ENCODE measurements around the gene TMPRSS4. TPM values are rescaled to one million over a fixed set of nuclear protein-coding genes. Genes with fewer than 3 reads are reported as not detected.

TMPRSS4 gene
- total and polyA plus RNA-seq, 2 of the 4 experiments (the other 2 are of a cell fraction) = not detected

DNA sequence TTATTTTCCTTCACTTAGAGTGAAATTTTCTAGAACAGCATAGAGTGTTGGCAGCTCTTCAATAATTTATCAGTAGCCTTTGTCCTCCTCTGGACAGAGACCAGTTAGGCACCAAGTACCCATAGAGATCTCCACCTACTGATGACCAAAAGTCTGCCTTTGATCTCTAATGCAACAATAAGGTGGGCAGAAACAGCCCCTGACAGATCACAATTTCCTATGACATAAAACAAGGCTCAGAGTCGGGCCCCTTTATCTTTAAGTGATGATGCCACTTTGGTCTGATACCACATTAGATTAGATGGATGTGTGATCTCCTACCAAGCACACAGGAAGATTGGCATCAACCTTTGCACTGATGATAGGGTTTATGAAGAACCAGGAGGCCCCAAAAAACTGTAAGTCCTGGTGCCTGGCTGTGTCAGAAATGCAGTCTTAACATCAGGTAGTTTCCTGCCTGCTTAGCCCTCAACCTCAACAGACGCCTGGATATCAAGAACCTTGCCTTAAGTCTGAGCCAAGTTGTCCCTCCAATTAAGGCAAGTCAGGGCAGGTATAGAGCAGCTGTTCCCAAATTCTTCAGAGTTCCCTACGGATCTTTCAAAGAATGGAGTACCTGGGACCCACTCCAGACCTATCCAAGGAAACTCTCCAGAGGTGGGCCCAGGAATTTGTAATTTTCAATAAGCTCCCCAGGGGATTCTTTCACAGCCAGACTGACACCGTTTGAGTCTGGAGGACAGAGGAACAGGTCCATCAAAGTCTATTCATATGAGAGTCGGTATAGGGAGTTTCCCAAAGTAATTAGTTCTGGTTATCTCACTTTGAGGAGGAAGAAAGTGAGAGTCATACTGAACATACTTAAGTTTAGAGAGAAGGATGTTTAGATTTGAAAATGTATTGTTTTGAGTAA, 30.6 kb upstream of the TMPRSS4 start:
- ATAC-seq (ENCODE audit: low read depth) (no peak), DNase-seq (no peak)
- no TSS peak for BruUV-seq (replicated peaks)
- intact Hi-C loops (cut with micrococcal nuclease) (no loop called here), in situ Hi-C loops (cut with MboI; ENCODE audit: low sequenced_read_pairs) (no loop called here), dilution Hi-C loops (cut with HindIII; ENCODE audit: low sequenced_read_pairs, unreplicated experiment) (no loop called here)
- H3K56ac ChIP-seq (ENCODE audit: extremely low read depth, insufficient read depth, low read length) = no peak overlapping the region
- no peak overlapping the region for H4K91ac ChIP-seq (ENCODE audit: insufficient read depth, low read depth, low read length)
- WGBS, 2 experiments (ENCODE audit: extremely low coverage in 2 of 2, insufficient read length in 1 of 2) = 17% methylated on average over 3 of the region's 5 CpGs; no CpG with 5 or more reads in 1 of the 2 experiments
- H4K20me1 ChIP-seq (ENCODE audit: insufficient read depth, low read length) = no peaks in the 10 kb centered on the region
- H4K5ac ChIP-seq (ENCODE audit: low read depth, low read length) = no peak overlapping the region
- H3K27me3 ChIP-seq (ENCODE audit: control insufficient read depth, insufficient read depth, low read length) = peaks cover 8% of the 10 kb centered on the region; the same call in 1 of the 2 replicates
- no peak overlapping the region for H3K4ac ChIP-seq (ENCODE audit: low read depth, low read length)
- no peak overlapping the region for H2BK15ac ChIP-seq (ENCODE audit: low read depth, low read length)
- no peak overlapping the region for H2AFZ ChIP-seq (replicated peaks; ENCODE audit: low read length, poor library complexity)
- CTCF ChIA-PET = interaction anchor here (0.6 kb wide), 1 partner anchor 67 kb away, joined by 3 read pairs; no protein-coding TSS in a partner anchor
- no peaks in the 10 kb centered on the region for H3K9me3 ChIP-seq (ENCODE audit: control insufficient read depth, insufficient read depth, low read length)
- H3K18ac ChIP-seq (ENCODE audit: low read depth, low read length) = no peak overlapping the region
- H3K9ac ChIP-seq (ENCODE audit: low read depth, low read length) = no peak overlapping the region
- no peaks in the 10 kb centered on the region for H3K36me3 ChIP-seq (ENCODE audit: control insufficient read depth, insufficient read depth, low read length)
- H2BK120ac ChIP-seq (ENCODE audit: low read depth, low read length) = no peak overlapping the region
- no peak overlapping the region for H2AK9ac ChIP-seq (replicated peaks; ENCODE audit: low read depth, low read length, poor library complexity)
- POLR2A ChIA-PET (ENCODE audit: unreplicated experiment) = no interaction called here
- H3K79me1 ChIP-seq (ENCODE audit: low read depth in 1 of 2, low read length in 2 of 2) = no peaks in the 10 kb centered on the region
- H3K4me1 ChIP-seq (ENCODE audit: control insufficient read depth, insufficient read depth, low read length) = no peaks in the 10 kb centered on the region
- no peak overlapping the region for H3K23ac ChIP-seq (ENCODE audit: low read depth, low read length)
- no peaks in the 10 kb centered on the region for H3K9me1 ChIP-seq (ENCODE audit: insufficient read depth, low read length)
- H3K27ac ChIP-seq (ENCODE audit: insufficient read depth, low read length) = no peak overlapping the region
- TF ChIP-seq, protein P1, sequence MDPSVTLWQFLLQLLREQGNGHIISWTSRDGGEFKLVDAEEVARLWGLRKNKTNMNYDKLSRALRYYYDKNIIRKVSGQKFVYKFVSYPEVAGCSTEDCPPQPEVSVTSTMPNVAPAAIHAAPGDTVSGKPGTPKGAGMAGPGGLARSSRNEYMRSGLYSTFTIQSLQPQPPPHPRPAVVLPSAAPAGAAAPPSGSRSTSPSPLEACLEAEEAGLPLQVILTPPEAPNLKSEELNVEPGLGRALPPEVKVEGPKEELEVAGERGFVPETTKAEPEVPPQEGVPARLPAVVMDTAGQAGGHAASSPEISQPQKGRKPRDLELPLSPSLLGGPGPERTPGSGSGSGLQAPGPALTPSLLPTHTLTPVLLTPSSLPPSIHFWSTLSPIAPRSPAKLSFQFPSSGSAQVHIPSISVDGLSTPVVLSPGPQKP (IDR thresholded peaks at IDR 0.05; ENCODE audit: borderline replicate concordance, low read depth, low read length) = no peak
- TF ChIP-seq RAD21 (IDR thresholded peaks at IDR 0.05; ENCODE audit: low read length) (no peak), CHD1 (IDR thresholded peaks at IDR 0.05; ENCODE audit: low read depth, low read length) (no peak), MXI1 (IDR thresholded peaks at IDR 0.05; ENCODE audit: borderline replicate concordance, low read depth, low read length) (no peak), FOS (IDR thresholded peaks at IDR 0.05; ENCODE audit: low read depth, low read length) (no peak), CEBPB (IDR thresholded peaks at IDR 0.05; ENCODE audit: low read depth, low read length) (no peak), MAFK (IDR thresholded peaks at IDR 0.05; ENCODE audit: low read depth, low read length) (no peak), SMC3 (IDR thresholded peaks at IDR 0.05; ENCODE audit: low read depth, low read length) (no peak), POLR2A (IDR thresholded peaks at IDR 0.05; ENCODE audit: low read depth, low read length) (no peak)
- TF ChIP-seq, protein P2, sequence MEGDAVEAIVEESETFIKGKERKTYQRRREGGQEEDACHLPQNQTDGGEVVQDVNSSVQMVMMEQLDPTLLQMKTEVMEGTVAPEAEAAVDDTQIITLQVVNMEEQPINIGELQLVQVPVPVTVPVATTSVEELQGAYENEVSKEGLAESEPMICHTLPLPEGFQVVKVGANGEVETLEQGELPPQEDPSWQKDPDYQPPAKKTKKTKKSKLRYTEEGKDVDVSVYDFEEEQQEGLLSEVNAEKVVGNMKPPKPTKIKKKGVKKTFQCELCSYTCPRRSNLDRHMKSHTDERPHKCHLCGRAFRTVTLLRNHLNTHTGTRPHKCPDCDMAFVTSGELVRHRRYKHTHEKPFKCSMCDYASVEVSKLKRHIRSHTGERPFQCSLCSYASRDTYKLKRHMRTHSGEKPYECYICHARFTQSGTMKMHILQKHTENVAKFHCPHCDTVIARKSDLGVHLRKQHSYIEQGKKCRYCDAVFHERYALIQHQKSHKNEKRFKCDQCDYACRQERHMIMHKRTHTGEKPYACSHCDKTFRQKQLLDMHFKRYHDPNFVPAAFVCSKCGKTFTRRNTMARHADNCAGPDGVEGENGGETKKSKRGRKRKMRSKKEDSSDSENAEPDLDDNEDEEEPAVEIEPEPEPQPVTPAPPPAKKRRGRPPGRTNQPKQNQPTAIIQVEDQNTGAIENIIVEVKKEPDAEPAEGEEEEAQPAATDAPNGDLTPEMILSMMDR (conservative IDR thresholded peaks at IDR 0.05; ENCODE audit: low read depth, low read length) = no peak
- TF ChIP-seq, protein P3, sequence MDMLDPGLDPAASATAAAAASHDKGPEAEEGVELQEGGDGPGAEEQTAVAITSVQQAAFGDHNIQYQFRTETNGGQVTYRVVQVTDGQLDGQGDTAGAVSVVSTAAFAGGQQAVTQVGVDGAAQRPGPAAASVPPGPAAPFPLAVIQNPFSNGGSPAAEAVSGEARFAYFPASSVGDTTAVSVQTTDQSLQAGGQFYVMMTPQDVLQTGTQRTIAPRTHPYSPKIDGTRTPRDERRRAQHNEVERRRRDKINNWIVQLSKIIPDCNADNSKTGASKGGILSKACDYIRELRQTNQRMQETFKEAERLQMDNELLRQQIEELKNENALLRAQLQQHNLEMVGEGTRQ (IDR thresholded peaks at IDR 0.05; ENCODE audit: low read depth, low read length) = no peak
- no peak overlapping the region for H2AK5ac ChIP-seq (ENCODE audit: low read depth, low read length)
- H3K4me3 ChIP-seq (ENCODE audit: insufficient read depth, low read depth, low read length) = no peak overlapping the region
- no peak overlapping the region for H3K4me2 ChIP-seq (ENCODE audit: low read depth, low read length)
- H4K8ac ChIP-seq (ENCODE audit: low read depth in 2 of 2, low read length in 2 of 2) = no peak overlapping the region
- H3K14ac ChIP-seq (replicated peaks; ENCODE audit: low read depth, low read length) = no peak overlapping the region
- no peak overlapping the region for H2BK5ac ChIP-seq (ENCODE audit: low read depth, low read length, poor library complexity, severe bottlenecking)
- H2BK20ac ChIP-seq (ENCODE audit: low read depth, low read length) = no peak overlapping the region

Data from IMR-90 (cell line).